KOPT-K1 (cell line): Measurements from ENCODE around the gene FAM240B.

Experiments
- H3K27ac ChIP-seq: fragments of 200-600 bp; sonication (generic); 2 replicates; pipeline ENCODE4 v1.5.1; 2016; ENCODE audit warnings: antibody characterized with exemption, mild to moderate bottlenecking, low read depth, low read length; ENCODE audit not compliant: poor library complexity, severe bottlenecking
- H3K36me3 ChIP-seq: fragments of 200-600 bp; sonication (generic); 2 replicates; pipeline ENCODE4 v1.5.1; 2017; ENCODE audit warnings: antibody characterized with exemption, mild to moderate bottlenecking, low read length, moderate library complexity; ENCODE audit not compliant: insufficient read depth
- H3K9me3 ChIP-seq: fragments of 200-600 bp; sonication (generic); 2 replicates; pipeline ENCODE4 v1.5.1; 2017; ENCODE audit warnings: antibody characterized with exemption, low read length, mild to moderate bottlenecking; ENCODE audit not compliant: insufficient read depth, poor library complexity, severe bottlenecking

Gene FAM240B

DNA sequence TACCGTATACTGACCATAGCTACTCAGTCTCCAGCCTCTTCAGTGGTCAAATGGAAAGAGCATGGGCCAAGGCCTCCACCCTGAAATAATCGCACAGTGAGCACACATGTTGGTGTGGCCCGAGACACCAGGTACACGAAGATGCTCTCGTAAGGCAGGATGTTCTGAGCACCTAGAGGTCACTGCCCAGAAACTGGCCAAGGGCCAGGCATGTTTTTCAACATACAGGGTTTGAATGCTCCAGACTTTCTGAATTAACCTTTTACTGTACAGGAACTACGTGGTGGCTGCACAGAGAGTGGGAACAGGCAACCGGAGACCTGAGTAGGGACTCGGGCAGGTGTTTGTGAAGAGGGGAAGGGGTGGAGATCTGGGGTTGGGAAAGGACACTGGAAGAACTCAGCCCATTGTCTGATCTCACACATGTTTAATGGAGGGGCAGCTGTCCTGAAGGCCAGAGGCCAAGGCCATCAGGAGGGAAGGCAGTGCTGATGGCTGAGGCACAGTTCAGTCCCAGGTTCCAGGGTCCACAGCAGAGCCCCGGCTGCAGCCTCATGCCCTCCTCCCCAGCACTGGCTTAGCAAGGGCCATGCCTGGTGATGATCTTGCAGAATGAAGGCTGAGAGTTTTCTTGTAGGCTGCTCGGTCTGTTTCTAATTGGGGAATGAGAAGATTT lies 51.0 kb downstream of the FAM240B start:
- no peaks in the 10 kb centered on the region for H3K36me3 ChIP-seq
- no peaks in the 10 kb centered on the region for H3K9me3 ChIP-seq
- H3K27ac ChIP-seq: no peak overlapping the region

DNA sequence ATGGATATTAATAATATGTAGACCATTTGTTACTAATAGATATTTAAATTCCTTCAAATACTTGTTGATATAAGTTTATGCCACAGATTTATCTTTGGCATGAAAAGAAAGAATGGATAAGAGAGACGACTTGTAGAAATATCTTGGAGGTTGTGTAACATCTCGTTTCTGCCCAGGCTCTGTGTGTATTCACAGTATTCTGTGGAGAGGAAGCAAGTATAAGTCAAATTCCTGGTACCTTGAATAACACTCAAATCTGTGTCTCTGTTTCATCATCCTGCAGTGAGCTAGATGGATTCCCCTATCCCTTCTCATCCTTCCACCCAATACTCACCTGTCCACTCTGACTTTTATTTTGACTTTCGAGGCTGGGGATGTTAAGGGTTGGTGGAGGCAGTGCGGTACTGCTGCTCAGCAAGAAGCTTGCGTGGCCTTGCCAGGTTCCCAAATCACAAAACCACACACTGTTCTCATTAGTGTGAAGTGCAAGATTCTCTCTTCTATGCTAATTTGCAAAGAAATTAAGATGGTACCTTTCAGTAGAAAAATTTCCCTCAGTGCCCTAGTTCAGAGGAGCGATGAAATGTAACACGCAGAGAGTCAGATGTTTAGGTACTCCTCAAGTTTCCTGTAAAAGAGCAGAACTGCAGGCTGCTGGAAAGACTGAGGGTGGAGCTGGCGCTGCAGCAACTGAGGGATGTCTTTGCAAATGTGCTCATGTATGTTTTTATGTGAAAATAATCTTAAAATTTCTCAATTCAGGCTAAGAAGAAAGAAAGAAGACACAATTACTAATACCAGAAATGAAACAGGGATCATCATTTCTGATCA lies 57.0 kb downstream of the FAM240B start:
- no peaks in the 10 kb centered on the region for H3K36me3 ChIP-seq
- H3K27ac ChIP-seq: no peak overlapping the region
- H3K9me3 ChIP-seq: no peaks in the 10 kb centered on the region

DNA sequence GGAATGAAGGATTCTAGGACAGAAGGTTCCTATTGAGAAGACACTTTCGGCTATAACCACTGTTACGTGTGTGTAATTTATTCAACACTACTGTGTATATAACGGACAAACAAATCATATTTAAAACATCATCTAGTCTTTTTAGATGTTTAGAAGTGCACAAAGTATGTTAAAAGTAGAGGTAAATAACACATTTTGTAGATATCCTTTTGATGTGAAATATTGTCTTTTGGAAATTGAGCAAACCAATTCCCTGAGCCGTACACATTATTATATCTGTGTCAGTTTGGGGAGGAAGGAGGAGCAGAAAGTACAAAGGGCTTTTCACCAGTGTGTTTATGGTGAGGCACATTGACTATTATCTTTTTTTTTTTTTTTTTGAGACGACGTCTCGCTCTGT lies 60.4 kb downstream of the FAM240B start:
- Histone ChIP-seq H3K27ac (no peak overlapping the region), H3K9me3 (no peaks in the 10 kb centered on the region), H3K36me3 (no peaks in the 10 kb centered on the region)

DNA sequence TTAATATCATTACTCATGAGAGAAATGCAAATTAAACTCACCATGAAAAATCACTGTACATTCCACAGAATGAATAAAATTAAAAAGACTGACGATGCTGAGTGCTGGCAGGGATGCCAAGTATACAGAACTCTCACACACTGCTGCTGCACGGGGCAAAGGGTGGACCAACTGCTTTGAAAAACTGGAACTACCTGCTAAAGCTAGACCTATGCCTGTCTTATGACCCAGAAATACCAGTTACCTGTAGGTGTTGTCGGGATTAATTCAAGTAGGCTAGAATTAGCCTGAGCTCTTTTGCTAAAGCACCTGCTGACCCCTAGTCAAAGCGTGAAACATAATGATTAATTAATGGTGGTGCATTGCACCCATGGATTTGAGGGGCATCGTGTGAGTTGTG lies 63.0 kb downstream of the FAM240B start:
- Histone ChIP-seq H3K27ac (no peak overlapping the region), H3K36me3 (no peaks in the 10 kb centered on the region), H3K9me3 (no peaks in the 10 kb centered on the region)

DNA sequence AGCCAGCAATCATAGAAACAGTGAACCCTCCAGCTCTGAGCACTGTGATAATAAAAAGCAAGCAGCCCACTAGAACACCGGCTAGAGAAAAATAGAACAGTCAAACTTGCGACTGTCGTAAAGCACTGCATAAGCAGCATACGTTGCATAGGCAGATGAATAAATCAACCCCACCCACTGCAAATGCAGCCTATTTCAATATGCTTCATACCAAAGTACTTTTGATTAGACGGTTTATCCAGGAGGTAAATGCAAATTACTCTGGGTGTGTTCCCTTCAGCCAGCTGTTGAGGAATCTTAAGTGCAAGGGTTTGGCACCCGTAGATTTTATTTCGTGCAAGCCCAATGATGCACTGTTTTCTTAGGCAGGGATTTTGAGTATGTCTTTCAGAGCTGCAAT lies 67.4 kb downstream of the FAM240B start:
- no peaks in the 10 kb centered on the region for H3K9me3 ChIP-seq
- H3K27ac ChIP-seq: no peak overlapping the region
- H3K36me3 ChIP-seq: no peaks in the 10 kb centered on the region

DNA sequence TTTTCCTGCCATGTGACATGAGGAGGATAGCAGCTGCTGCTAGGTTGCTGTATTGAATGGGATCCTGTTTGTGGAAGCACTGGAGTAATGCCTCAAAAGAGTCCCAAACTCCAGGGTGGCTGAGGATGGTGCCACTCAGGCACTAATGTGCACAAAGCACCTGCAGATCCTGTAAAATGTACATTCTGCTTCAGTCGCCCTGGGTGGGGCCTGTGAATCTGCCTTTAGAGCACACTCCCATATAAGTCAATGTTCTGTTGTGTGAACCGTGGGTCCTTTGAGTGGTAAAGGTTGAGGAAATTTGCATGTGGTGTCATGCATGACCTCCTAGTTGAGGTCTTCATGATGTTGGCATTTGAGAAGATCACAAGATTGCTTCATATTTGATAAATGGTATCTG lies 67.9 kb downstream of the FAM240B start:
- Histone ChIP-seq H3K36me3 (no peaks in the 10 kb centered on the region), H3K27ac (no peak overlapping the region), H3K9me3 (no peaks in the 10 kb centered on the region)

DNA sequence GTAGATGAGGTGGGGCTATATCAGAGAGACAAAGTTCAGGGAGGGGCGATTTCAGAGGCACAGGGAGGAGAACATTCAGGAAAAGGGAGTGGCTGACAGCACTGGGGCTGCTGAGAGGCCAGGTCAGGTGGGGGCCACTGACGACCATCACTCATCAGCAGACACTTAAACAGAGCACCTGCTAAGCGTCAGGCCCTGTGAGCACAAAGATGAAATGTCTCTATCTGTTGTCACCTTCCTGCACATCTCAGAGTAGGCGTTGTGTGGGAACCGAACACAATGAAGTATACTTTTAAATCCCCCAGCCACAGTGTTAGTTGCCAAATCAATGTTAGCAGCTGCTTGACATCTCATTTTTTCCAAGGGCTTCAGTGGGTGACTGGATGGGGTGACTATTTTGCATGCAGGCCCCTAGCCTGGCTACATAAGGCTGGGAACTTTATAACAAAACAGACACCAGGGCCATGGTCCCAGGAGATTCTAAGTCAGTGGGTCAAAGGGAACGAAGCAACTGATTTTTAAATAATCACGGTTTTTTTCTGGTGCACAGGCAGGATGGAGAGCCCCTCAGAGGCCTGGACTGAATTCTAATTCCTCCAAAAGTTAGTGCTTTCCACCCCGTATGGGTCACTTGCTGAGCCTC lies 68.4 kb downstream of the FAM240B start:
- no peak overlapping the region for H3K27ac ChIP-seq
- H3K36me3 ChIP-seq: no peaks in the 10 kb centered on the region
- no peaks in the 10 kb centered on the region for H3K9me3 ChIP-seq

DNA sequence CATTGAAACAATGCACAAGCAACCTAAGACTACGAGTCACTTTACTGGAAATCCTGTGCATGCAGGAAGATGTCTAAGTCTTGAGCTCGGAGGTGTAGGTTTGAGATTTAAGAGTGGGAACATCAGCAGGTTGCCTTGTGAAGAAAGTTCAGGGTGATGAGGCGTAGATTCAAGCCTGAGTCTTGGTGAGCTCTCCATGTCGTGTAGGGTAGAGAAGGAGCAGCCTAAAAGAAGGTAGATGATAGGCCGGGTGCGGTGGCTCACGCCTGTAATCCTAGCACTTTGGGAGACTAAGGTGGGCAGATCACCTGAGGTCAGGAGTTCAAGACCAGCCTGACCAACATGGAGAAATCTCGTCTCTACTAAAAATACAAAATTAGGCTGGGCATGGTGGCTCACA lies 69.4 kb downstream of the FAM240B start:
- H3K36me3 ChIP-seq: no peaks in the 10 kb centered on the region
- no peak overlapping the region for H3K27ac ChIP-seq
- H3K9me3 ChIP-seq: no peaks in the 10 kb centered on the region

DNA sequence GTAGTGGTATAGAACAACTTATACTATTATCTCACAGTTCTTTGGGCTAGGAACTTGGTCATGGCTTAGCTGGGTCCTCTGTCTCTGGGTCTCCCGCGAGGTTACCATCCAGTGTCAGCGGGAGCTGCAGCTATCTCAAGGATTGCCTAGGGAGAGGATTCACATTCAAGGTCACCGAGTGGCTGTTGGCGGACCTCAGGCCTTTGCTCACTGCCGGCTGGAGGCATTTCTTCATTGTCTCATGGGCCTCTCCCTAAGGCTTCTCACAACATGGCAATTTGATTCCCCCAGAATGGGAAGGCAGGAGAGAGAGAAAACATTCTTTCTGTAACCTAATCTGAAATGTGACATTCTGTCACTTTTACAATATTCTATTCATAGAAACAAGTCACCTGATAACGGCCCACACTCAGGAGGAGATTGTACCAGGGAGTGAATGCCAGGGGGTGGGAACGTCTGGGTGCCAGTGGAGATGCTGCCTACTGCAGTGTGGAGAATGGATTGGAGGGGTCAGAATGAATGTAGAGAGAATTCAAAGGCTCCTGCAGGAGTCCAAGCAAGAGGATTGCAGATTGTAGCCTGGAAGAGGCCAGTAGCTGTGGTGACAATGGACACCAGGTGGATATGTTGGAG lies 70.1 kb downstream of the FAM240B start:
- H3K27ac ChIP-seq: no peak overlapping the region
- no peaks in the 10 kb centered on the region for H3K9me3 ChIP-seq
- H3K36me3 ChIP-seq: no peaks in the 10 kb centered on the region

DNA sequence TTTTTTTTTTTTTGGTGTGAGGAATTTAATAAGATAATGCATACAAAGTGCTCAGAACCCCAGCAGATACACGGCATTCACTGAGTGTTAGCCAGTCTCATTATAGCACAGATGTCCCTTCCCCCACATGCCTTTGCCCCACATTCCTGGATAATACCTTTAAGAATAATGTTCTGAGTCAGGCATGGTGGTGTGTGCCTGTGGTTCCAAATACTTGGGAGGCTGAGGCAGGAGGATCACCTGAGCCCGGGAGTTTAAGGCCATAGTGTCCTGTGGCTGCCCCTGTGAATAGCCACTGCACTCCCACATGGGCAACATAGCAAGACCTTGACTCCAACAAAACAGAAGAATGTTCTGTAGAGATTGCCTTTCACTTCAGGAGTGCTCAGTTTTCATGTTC lies 75.3 kb downstream of the FAM240B start:
- Histone ChIP-seq H3K27ac (no peak overlapping the region), H3K9me3 (no peaks in the 10 kb centered on the region), H3K36me3 (no peaks in the 10 kb centered on the region)
